GM19193 (cell line): ENCODE data around the gene KRTAP5-3.
"Not testable (repeated sequence)": the region's sequence is repeated elsewhere in the genome, so short reads cannot be mapped to it uniquely, and the experiment has no call there.

ENCODE experiments used
- POLR2A ChIP-seq: IDR thresholded peaks from 4 replicates; pipeline ENCODE4 v1.6.1; 2011; ENCODE audit not compliant: insufficient read depth, insufficient read length; ENCODE audit errors: extremely low read depth

KRTAP5-3 gene

GRCh38 chr11:1597994-1598380 lies 10.3 kb downstream of the KRTAP5-3 start, which contains the start of gene KRTAP5-2:
Gene KRTAP5-2 (minus strand): TSS chr11:1598294. CDS start chr11:1598250, 44 bp downstream.
- TF ChIP-seq POLR2A: no peak

GRCh38 chr11:1597331-1597993 lies 10.8 kb downstream of the KRTAP5-3 start:
- TF ChIP-seq POLR2A: no peak

- TF ChIP-seq POLR2A: no peak
Measured at GRCh38 chr11:1592628-1593027, 15.6 kb downstream of the KRTAP5-3 start.

- TF ChIP-seq POLR2A: no peak
Measured at GRCh38 chr11:1589996-1590395, 18.3 kb downstream of the KRTAP5-3 start.

- no peak for TF ChIP-seq POLR2A
Measured at GRCh38 chr11:1586699-1587098, 21.6 kb downstream of the KRTAP5-3 start.

- not testable (repeated sequence) for TF ChIP-seq POLR2A
Measured at GRCh38 chr11:1584661-1585370, 23.4 kb downstream of the KRTAP5-3 start, which contains the start of gene KRTAP5-1. Gene KRTAP5-1 (minus strand): TSS chr11:1585283. CDS start chr11:1585249, 34 bp downstream.

GRCh38 chr11:1581976-1582375 lies 26.3 kb downstream of the KRTAP5-3 start:
- no peak for TF ChIP-seq POLR2A

- TF ChIP-seq POLR2A: no peak
Measured at GRCh38 chr11:1576825-1577224, 31.4 kb downstream of the KRTAP5-3 start.

- TF ChIP-seq POLR2A: no peak
Measured at GRCh38 chr11:1574933-1575242, 33.4 kb downstream of the KRTAP5-3 start.

- TF ChIP-seq POLR2A: no peak
Measured at GRCh38 chr11:1574238-1574932, 33.9 kb downstream of the KRTAP5-3 start.

- no peak for TF ChIP-seq POLR2A
Measured at GRCh38 chr11:1573903-1574237, 34.4 kb downstream of the KRTAP5-3 start.

- TF ChIP-seq POLR2A: no peak
Measured at GRCh38 chr11:1573077-1573902, 35.0 kb downstream of the KRTAP5-3 start.

GRCh38 chr11:1572197-1573076 lies 35.8 kb downstream of the KRTAP5-3 start, which contains the start of gene DUSP8:
Gene DUSP8 (minus strand): TSS chr11:1572271. CDS start chr11:1565826, 6,445 bp downstream.
- no peak for TF ChIP-seq POLR2A

GRCh38 chr11:1571760-1572196 lies 36.5 kb downstream of the KRTAP5-3 start:
- TF ChIP-seq POLR2A: no peak
